A172 (cell line): ENCODE measurements around the gene NRN1L. TPM values are rescaled to one million over a fixed set of nuclear protein-coding genes. Genes with fewer than 3 reads are reported as not detected.
"Not testable (repeated sequence)": the region's sequence is repeated elsewhere in the genome, so short reads cannot be mapped to it uniquely, and the experiment has no call there.

Experiments
- DNase-seq: peaks from one replicate; pipeline ENCODE4 v3.0.0-alpha.2; 2015; ENCODE audit warnings: low spot score
- total RNA-seq: library from RNA; depleted of rRNA; stranded (reverse); fragments of >200 nt; shearing (Covaris generic); gene quantifications from 2 replicates; pipeline ENCODE4 v1.2.3, GENCODE V29; 2014

The NRN1L gene
- total RNA-seq, 1 experiment from 2014 or later = not detected

- DNase-seq = peak; percentile 42
Observed at GRCh38 chr16:67860589-67861398, 23.9 kb upstream of the NRN1L start.

DNA sequence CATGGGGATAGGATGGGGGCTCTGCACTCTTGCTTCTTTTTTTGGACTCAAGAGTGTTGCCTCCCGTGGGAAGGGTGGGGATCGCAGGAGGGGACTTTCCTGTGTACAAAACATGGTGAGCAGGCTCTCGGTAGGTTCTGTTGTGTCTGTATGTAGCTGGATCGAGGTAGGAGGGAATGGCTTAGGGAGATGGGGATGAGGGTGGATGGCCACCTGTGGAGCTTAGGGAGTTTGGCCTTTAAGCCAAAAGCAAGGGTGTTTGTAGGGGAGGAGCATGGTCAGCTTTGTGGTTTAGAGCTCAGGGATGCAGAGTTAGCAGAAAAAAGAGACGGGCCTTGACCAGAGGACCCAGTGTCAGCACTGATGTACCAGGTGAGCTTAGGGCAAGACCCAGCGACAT lies 22.8 kb upstream of the NRN1L start:
- no peak for DNase-seq

DNA sequence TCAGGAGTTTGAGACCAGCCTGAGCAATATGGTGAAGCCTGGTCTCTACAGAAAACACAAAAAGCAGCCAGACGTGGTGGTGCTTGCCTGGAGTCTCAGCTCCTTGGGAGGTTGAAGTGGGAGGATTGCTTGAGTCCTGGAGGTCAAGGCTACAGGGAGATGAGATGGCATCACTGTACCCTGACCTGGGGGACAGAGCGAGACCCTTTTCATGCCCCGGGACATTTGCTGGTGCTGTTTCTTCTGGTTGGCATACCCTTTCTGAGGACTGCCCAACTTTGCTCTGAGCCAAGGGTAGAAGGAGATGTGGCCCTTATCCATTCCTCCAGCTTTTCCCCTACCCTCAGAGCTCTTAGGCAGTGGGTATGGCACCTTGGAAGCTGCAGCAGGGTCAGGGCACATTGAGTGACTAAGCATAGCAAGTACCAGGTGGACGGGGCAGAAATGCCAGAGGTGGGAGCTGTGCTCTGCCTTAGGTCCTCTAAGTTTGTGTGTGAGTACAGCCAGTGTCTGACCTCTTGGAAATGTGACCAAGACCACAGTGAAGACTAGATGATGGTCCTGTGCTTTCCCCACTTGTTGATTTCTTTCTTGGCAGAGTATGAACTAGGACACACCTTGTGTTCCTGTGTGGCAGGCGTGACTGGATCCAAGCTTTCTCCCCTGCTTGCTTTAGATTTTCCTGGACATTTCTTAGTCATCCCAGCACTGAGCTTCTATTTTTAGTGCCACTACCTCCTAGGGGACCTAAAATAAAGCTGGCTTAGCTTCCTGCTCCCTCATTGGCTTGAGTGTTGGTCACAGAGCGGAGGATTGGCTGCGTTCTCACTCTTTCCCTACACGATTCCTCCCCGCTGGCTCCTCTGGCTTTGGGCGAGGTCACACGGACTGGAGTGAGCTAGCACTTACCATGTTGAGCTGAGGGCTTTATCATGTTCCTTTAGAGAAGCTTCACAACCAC lies 21.8 kb upstream of the NRN1L start:
- peak; percentile 87 for DNase-seq

DNA sequence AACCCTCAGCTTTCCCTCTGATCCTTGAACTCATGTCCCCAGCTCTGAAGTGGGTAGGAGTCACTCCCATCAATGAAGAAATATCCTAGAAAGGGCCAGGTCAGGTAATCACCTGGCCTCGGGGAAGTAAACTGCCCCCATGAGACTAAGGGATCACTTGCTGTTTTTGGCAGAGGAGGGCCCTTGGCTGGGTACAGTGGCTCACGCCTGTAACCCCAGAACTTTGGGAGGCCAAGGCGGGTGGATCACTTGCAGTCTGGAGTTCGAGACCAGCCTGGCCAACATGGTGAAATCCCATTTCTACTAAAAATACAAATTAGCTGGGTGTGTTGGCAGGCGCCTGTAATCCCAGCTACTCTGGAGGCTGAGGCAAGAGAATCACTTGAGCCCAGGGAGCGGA lies 20.6 kb upstream of the NRN1L start:
- not testable (repeated sequence) for DNase-seq

DNA sequence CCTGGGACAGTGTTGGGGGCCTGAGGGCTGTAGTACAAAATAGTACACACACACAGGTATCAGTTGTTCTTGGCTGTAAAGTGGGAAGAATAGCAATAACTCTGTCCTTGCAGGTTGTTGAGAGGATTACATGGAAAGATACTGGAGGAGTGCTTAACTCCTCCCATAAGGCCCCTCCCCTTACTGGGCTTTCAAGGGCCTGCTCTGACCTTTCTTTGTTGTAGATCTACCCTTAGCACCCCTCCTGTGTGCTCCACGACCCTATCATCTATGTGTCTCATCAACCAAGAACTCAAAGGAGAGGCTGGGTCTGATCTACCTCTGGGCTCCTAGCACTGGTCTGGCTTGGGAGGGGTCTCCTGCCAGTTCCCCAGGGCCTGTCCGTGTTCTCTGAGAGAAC lies 20.1 kb upstream of the NRN1L start:
- DNase-seq = no peak

GRCh38 chr16:67865318-67865717 lies 19.4 kb upstream of the NRN1L start:
- DNase-seq = no peak

GRCh38 chr16:67868290-67868689 lies 16.4 kb upstream of the NRN1L start:
- DNase-seq = no peak

- DNase-seq = no peak
Observed at GRCh38 chr16:67869653-67870052, 15.0 kb upstream of the NRN1L start.

DNA sequence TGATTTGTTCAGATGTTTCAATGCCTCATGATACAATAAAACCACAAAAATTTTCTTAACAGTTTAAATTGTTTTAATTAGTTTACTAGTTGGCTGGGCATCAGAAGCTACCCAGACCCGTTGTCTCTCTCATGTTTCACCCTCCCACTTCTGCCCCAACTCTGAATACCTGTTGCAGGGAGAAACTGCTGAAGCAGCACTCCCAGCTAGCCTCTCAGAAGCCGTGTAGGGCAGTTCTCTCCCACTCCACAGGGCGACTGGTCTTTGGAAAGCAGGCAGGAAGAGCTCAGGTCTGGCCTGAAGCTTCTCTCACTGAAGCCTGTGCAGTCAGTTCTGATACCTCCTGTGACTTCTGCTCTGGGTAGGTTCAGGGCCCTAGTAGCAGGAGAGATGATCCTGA lies 13.4 kb upstream of the NRN1L start:
- DNase-seq = no peak

DNA sequence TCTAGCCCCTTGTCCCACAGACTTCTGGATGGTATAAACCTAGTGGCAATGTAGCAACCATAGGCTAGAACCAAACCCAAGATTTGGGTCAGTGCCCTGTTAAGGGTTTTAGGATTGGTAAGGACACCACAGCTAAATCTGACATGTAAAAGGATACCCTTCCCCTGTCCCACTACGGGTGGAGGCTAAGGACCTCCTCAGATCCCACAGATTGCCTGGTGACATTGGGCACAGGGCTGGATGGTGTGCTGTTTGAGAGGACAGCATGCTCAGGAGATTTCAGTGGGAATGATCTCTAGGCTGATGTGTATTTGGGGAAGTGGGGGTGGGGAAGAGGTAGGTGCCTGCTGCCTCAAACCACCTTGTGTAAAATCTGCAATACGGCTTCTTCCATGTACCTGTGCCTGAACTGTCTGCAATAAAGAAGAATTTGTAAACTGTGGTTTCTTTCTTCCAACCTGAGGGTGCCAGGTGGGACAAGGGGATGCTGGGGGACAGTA lies 12.5 kb upstream of the NRN1L start:
- DNase-seq = no peak

- peak; percentile 49 for DNase-seq
Observed at GRCh38 chr16:67872631-67873434, 11.9 kb upstream of the NRN1L start, which contains the start of gene EDC4. TSS of gene EDC4 (plus strand) at chr16:67873052. CDS start at chr16:67873262, 210 bp downstream.

- no peak for DNase-seq
Observed at GRCh38 chr16:67873435-67874370, 11.0 kb upstream of the NRN1L start.

DNA sequence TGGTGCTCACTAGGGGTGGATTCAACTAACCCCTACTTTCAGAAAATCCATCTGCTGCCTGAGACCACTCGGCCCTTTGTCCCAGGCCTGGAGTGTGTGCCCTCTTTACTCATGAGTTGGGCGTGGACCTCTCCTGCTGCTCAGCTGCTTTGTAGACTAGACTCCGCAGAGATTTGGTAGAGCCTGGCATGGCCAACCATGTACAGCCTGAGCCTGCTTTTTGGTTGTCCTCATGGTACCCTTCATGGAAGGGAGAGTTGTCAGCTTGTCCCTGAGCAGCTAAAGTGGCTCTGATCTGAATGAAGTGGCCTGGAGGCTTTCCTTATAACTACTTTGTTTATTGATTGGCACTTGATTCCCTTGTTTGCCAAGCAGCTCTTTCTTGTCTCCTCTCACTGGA lies 10.3 kb upstream of the NRN1L start:
- no peak for DNase-seq

- no peak for DNase-seq
Observed at GRCh38 chr16:67877064-67877463, 7.6 kb upstream of the NRN1L start.

GRCh38 chr16:67878232-67878631 lies 6.5 kb upstream of the NRN1L start:
- no peak for DNase-seq

GRCh38 chr16:67878846-67879245 lies 5.8 kb upstream of the NRN1L start:
- no peak for DNase-seq

DNA sequence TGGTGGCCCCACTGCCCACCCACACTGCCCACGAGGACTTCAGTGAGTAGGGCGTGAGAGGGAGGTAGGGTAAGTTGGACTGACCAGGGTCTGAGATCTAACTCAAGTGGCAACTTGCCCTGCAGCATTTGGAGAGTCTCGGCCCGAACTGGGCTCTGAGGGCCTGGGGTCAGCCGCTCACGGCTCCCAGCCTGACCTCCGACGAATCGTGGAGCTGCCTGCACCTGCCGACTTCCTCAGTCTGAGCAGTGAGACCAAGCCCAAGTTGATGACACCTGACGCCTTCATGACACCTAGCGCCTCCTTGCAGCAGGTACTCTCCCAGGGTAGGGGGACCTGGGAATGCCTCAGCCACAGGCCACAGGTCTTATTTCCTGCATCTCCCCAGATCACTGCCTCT lies 5.2 kb upstream of the NRN1L start:
- no peak for DNase-seq

DNA sequence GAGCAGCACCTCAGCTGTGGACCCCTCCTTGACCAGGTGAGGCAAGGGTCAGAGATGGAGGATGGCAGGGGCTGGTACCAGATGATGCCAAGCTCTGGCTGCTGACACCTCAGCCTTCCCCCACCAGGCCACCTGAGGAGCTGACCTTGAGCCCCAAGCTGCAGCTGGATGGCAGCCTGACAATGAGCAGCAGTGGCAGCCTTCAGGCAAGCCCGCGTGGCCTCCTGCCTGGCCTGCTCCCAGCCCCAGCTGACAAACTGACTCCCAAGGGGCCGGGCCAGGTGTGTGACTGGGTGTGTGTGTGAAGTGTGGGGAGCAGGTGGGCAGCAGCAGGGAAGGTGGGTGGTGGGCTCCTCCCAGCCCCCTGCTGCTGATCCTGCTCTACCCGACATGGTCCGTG lies 4.7 kb upstream of the NRN1L start:
- DNase-seq = no peak

DNA sequence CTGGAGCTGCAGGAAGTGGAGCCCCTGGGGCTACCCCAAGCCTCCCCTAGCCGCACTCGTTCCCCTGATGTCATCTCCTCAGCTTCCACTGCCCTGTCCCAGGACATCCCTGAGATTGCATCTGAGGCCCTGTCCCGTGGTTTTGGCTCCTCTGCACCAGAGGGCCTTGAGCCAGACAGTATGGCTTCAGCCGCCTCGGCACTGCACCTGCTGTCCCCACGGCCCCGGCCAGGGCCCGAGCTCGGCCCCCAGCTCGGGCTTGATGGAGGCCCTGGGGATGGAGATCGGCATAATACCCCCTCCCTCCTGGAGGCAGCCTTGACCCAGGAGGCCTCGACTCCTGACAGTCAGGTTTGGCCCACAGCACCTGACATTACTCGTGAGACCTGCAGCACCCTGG lies 4.1 kb upstream of the NRN1L start:
- DNase-seq = no peak

- DNase-seq = no peak
Observed at GRCh38 chr16:67881621-67882161, 3.0 kb upstream of the NRN1L start.
